NB4 (cell line): ENCODE results near the gene SHC2.

Experiments
- DNase-seq: peaks from one replicate; pipeline ENCODE4 v3.0.0; 2010; ENCODE audit warnings: low read depth
- H3K4me3 ChIP-seq: one replicate; pipeline ENCODE4 v1.5.1; 2011; ENCODE audit warnings: mild to moderate bottlenecking, low read depth, low read length, moderate library complexity
- MYC ChIP-seq: IDR thresholded peaks from 2 replicates; pipeline ENCODE4 v1.6.1; 2011; ENCODE audit warnings: low read depth, low read length
- POLR2A ChIP-seq: IDR thresholded peaks from 2 replicates; pipeline ENCODE4 v1.6.1; 2011; ENCODE audit warnings: mild to moderate bottlenecking; ENCODE audit not compliant: insufficient read length; ENCODE audit errors: extremely low read depth
- TF ChIP-seq, protein P1 (sequence below): IDR thresholded peaks from 2 replicates; pipeline ENCODE4 v1.6.1; 2011; ENCODE audit warnings: low read depth, low read length
- TF ChIP-seq, protein P2 (sequence below): IDR thresholded peaks from one replicate; pipeline ENCODE4 v1.5.1; 2012; ENCODE audit warnings: low read depth, low read length

Gene SHC2

DNA sequence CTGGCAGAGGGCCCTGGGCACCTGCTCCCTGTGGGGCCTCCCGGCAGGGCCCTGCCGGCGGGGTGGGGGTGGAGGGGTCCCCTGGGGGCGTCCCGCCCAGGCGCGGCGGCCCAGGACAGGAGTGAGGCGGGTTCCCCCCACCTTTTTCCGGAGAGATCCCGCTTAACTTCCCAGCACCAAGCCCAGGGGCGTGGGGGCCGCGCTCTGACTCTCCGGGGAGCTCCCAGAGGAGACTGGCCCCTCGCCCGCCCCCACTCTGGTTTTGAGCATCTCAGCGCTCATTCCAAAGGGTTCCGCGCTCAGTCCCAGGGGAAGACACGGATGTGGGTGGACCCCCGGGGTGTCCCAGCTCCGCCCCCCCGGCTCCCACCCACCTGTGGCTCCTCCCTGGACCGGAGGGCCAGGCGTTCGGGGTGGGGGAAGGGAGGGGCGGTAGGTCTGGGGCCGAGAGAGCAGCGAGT, 52.4 kb downstream of the SHC2 start:
- TF ChIP-seq POLR2A (no peak), MYC (no peak)
- TF ChIP-seq, protein P1, sequence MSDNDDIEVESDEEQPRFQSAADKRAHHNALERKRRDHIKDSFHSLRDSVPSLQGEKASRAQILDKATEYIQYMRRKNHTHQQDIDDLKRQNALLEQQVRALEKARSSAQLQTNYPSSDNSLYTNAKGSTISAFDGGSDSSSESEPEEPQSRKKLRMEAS: no peak
- TF ChIP-seq, protein P2, sequence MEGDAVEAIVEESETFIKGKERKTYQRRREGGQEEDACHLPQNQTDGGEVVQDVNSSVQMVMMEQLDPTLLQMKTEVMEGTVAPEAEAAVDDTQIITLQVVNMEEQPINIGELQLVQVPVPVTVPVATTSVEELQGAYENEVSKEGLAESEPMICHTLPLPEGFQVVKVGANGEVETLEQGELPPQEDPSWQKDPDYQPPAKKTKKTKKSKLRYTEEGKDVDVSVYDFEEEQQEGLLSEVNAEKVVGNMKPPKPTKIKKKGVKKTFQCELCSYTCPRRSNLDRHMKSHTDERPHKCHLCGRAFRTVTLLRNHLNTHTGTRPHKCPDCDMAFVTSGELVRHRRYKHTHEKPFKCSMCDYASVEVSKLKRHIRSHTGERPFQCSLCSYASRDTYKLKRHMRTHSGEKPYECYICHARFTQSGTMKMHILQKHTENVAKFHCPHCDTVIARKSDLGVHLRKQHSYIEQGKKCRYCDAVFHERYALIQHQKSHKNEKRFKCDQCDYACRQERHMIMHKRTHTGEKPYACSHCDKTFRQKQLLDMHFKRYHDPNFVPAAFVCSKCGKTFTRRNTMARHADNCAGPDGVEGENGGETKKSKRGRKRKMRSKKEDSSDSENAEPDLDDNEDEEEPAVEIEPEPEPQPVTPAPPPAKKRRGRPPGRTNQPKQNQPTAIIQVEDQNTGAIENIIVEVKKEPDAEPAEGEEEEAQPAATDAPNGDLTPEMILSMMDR: no peak
- H3K4me3 ChIP-seq: no peak overlapping the region
- peak; percentile 19 for DNase-seq

DNA sequence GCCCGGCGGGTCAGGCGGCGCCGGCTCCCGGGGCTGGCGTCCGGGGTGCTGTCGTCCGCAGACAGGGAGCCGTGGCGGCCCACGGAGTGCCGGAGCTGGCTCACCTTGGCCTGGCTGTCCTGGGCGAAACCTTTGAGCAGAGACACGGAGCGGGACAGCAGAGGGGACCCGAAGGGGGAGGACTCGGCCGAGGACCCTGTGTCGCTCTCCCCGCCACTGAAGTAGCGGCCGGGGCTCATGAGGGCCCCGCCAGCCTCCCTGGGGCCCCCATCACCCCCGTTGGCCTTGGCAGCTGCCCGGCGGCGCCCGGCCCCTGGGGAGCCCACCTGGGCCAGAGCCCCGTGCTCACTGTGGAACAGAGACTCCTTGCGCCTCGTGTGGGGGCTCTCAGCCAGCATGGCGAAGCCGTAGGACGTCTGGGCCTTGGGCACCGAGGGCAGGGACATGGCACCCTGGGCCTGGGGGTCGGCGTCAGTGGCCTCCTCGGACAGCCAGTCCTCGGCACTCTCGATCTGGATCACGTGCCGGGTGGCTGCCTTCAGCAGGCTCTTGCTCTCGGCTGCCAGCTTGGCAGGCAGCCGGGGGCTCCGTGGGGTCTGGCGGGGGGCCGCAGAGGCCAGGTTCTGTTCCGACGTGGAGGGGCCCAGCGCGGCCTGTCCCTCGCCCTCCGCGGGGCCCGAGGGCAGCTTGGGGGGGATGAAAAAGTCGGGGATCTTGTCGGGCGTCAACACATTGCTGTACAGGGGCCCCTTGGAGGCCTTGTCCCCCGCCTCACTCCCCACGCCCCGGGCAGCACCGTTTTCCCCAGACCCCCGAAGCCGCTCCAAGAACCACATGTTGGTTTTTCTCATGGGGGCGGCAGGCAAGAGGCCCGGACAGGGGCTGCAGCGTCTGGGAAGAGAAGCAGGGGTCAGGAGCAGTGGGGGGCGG, 53.1 kb downstream of the SHC2 start:
- TF ChIP-seq, protein P1: no peak
- TF ChIP-seq, protein P2: no peak
- no peak for TF ChIP-seq POLR2A
- TF ChIP-seq MYC: no peak
- no peak overlapping the region for H3K4me3 ChIP-seq
- DNase-seq: no peak

DNA sequence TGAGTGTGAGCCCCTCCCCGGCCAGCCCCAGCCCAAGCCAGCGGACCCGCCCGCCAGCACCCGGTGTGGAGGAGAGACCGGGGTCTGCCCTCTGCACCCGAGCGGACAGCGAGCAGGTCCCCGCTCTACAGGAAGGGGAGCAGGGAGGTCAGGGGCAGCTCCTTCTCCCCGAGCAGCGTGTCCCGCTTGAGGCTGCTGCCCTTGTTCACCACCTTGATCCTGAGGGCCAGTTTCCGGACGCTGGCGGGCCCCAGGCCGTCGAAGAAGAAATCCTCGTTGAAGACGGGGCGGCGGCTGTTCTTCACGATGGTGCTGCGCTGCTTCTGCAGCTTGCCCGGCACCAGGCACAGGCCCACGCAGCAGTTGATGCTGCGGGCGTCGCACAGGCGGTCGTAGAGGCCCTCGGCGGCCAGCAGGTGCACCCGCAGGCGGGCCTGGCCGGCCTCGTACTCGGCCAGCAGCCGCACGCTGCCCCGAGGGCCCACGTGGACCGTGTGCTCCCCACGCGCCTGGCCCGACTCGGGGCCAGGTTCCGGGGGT, 53.8 kb downstream of the SHC2 start:
- no peak for DNase-seq
- no peak for TF ChIP-seq POLR2A
- TF ChIP-seq, protein P1: no peak
- H3K4me3 ChIP-seq: no peak overlapping the region

DNA sequence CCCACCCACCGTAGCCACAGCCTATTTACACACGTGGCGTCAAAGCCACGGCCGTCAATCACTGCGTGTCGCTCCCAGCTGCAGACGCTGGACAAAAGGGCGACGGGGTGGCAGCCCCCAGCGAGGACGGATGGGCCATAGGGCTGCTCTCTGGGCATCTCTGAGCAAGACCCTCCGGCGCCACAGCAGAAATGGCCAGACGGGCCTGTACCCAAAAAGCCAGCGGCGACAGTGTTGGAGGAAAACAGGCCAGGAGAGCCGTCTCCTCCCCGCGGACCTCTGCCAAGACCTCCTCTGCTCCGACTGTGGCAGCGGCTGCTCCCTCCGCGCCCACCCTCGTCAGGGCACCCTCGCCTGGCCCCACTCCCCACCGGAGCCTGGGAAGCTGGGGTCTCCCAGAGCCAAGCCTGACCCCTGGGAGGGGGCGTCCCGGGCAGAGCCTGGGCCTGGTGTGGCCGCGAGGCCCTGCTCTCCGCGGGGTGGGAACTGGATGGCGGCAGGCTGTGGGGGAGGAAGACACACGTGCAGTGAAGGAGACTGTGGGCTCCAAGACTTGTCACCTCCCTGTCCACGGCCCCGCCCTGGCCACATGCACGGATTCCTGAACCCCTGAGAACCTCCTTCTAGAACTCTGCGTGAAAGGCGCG, 54.6 kb downstream of the SHC2 start:
- no peak overlapping the region for H3K4me3 ChIP-seq
- no peak for DNase-seq
- TF ChIP-seq, protein P1: no peak
- TF ChIP-seq MYC (no peak), POLR2A (no peak)
- TF ChIP-seq, protein P2: no peak

DNA sequence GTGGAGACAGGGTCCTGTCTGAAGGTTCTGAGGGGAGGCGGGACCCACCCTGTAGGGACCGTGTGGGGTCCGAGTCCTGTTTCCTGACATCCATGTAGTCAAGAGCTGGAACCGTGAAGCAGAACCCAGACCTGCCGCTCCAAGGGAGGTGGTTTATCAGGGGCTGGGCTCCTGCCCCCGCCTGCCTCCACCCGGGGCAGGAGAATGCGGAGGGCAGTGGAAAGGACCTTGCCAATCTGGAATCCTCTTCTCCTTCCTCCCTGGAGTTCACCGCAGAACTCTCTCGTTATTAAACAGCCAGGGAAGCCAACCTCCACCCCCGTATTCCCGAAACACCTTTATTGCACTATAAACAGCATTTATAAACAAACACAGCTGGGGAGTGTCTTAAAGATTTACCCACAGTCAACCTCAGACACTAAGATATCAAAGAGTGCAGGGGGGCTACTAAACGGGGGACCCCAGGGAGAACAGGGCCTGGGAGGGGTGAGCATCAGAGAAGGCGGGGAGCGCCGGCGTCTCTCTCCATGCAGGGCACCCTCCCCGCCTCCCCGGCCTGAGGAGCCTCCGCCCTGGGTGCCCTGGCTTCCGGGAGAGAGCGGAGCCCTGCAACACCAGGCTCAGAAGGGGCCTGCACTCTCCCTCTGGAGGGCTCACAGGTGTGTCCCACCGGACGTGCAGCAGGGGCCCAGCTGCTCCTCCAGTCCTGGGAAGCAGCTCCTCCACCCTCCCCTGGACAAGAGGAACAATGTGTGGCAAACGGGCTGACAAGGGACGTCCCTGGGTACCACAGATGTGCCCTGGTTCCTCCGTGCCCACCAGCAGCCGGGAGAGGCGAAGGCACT, 55.5 kb downstream of the SHC2 start:
- TF ChIP-seq, protein P2: no peak
- TF ChIP-seq, protein P1: no peak
- TF ChIP-seq POLR2A (no peak), MYC (no peak)
- DNase-seq: no peak
- H3K4me3 ChIP-seq: no peak overlapping the region
